Stimulated activated naive CD8-positive, alpha-beta T cell treated with anti-CD3 and anti-CD28 coated beads, Interleukin-15, amount 100 ng/mL, for 72 hours (primary cell): ENCODE measurements around the gene NTM.

Experiments
- ATAC-seq: fragments of 150-1000 bp; cut with Tn5 transposase; 2 replicates; pipeline ENCODE4 v1.10.0; 2021; ENCODE audit warnings: mild to moderate bottlenecking, moderate library complexity
- DNase-seq, 2 donors: peaks; one replicate each; pipeline ENCODE4 v3.0.0; 2021 to 2022
- H3K27ac Mint-ChIP-seq, 2 donors: one replicate each; pipeline ENCODE4 v1.8.0; 2022; ENCODE audit warnings: mild to moderate bottlenecking in 2 of 2, mixed read lengths in 2 of 2, moderate library complexity in 2 of 2
- H3K27me3 Mint-ChIP-seq: one replicate; pipeline ENCODE4 v1.8.0; 2022; ENCODE audit warnings: mixed read lengths
- H3K4me1 Mint-ChIP-seq: one replicate; pipeline ENCODE4 v1.8.0; 2022; ENCODE audit warnings: mild to moderate bottlenecking, mixed read lengths
- H3K4me3 Mint-ChIP-seq, 2 donors: one replicate each; pipeline ENCODE4 v1.8.0; 2022; ENCODE audit warnings: mild to moderate bottlenecking in 2 of 2, mixed read lengths in 2 of 2, moderate library complexity in 1 of 2
- H3K9me3 Mint-ChIP-seq, 2 donors: one replicate each; pipeline ENCODE4 v1.8.0; 2022; ENCODE audit warnings: mixed read lengths in 2 of 2

NTM gene

GRCh38 chr11:131744847-131745246 lies 374.4 kb downstream of the NTM start:
- ATAC-seq: no peak
- no peak overlapping the region for H3K27ac Mint-ChIP-seq
- no peaks in the 10 kb centered on the region for H3K4me1 Mint-ChIP-seq
- H3K9me3 Mint-ChIP-seq: no peaks in the 10 kb centered on the region
- H3K27me3 Mint-ChIP-seq: peaks cover 13% of the 10 kb centered on the region
- no peak for DNase-seq
- H3K4me3 Mint-ChIP-seq: no peak overlapping the region

GRCh38 chr11:131745405-131745804 lies 375.0 kb downstream of the NTM start:
- ATAC-seq (no peak), DNase-seq (no peak)
- H3K27ac Mint-ChIP-seq: no peak overlapping the region
- H3K9me3 Mint-ChIP-seq: no peaks in the 10 kb centered on the region
- peaks cover 18% of the 10 kb centered on the region for H3K27me3 Mint-ChIP-seq
- no peak overlapping the region for H3K4me3 Mint-ChIP-seq
- no peaks in the 10 kb centered on the region for H3K4me1 Mint-ChIP-seq

GRCh38 chr11:131746201-131746600 lies 375.8 kb downstream of the NTM start:
- H3K27ac Mint-ChIP-seq: no peak overlapping the region
- no peak for DNase-seq
- no peak for ATAC-seq
- no peaks in the 10 kb centered on the region for H3K9me3 Mint-ChIP-seq
- no peak overlapping the region for H3K4me3 Mint-ChIP-seq
- no peaks in the 10 kb centered on the region for H3K4me1 Mint-ChIP-seq
- peaks cover 15% of the 10 kb centered on the region for H3K27me3 Mint-ChIP-seq

GRCh38 chr11:131748151-131749050 lies 378.0 kb downstream of the NTM start:
- peak; percentile 12 to 20 for DNase-seq
- ATAC-seq: no peak
- no peaks in the 10 kb centered on the region for H3K9me3 Mint-ChIP-seq
- H3K27ac Mint-ChIP-seq: no peak overlapping the region
- no peaks in the 10 kb centered on the region for H3K4me1 Mint-ChIP-seq
- peaks cover 15% of the 10 kb centered on the region for H3K27me3 Mint-ChIP-seq
- H3K4me3 Mint-ChIP-seq: no peak overlapping the region

- H3K27ac Mint-ChIP-seq: no peak overlapping the region
- H3K4me3 Mint-ChIP-seq: no peak overlapping the region
- ATAC-seq (no peak), DNase-seq (no peak)
- peaks cover 15% of the 10 kb centered on the region for H3K27me3 Mint-ChIP-seq
- H3K4me1 Mint-ChIP-seq: no peaks in the 10 kb centered on the region
- H3K9me3 Mint-ChIP-seq: no peaks in the 10 kb centered on the region
Observed at GRCh38 chr11:131749101-131749500, 378.7 kb downstream of the NTM start.

GRCh38 chr11:131750152-131750551 lies 379.7 kb downstream of the NTM start:
- DNase-seq (no peak), ATAC-seq (no peak)
- H3K9me3 Mint-ChIP-seq: peaks cover 4 to 5% of the 10 kb centered on the region in 2 donors
- no peak overlapping the region for H3K27ac Mint-ChIP-seq
- peaks cover 15% of the 10 kb centered on the region for H3K27me3 Mint-ChIP-seq
- no peak overlapping the region for H3K4me3 Mint-ChIP-seq
- H3K4me1 Mint-ChIP-seq: no peaks in the 10 kb centered on the region

- no peaks in the 10 kb centered on the region for H3K4me1 Mint-ChIP-seq
- ATAC-seq: no peak
Observed at GRCh38 chr11:131750692-131751091, 380.3 kb downstream of the NTM start.

GRCh38 chr11:131754671-131755070 lies 384.3 kb downstream of the NTM start:
- Mint-ChIP-seq H3K4me1 (no peaks in the 10 kb centered on the region), H3K9me3 (peaks cover 4 to 5% of the 10 kb centered on the region in 2 donors), H3K4me3 (no peak overlapping the region), H3K27me3 (peaks cover 10% of the 10 kb centered on the region), H3K27ac (peak overlapping the region in 1 of 2 donors; percentile 28)
- ATAC-seq (no peak), DNase-seq (no peak)

More at GRCh38 chr11:131750692-131751091, 380.3 kb downstream of the NTM start:
- no peak for DNase-seq
- Mint-ChIP-seq H3K27me3 (peaks cover 15% of the 10 kb centered on the region), H3K9me3 (peaks cover 4 to 5% of the 10 kb centered on the region in 2 donors), H3K27ac (no peak overlapping the region), H3K4me3 (no peak overlapping the region)

GRCh38 chr11:131756479-131757110 lies 386.2 kb downstream of the NTM start:
- no peak overlapping the region for H3K4me3 Mint-ChIP-seq
- H3K27me3 Mint-ChIP-seq: no peaks in the 10 kb centered on the region
- no peak for ATAC-seq
- DNase-seq: no peak
- no peaks in the 10 kb centered on the region for H3K4me1 Mint-ChIP-seq
- H3K9me3 Mint-ChIP-seq: peaks cover 4 to 5% of the 10 kb centered on the region in 2 donors
- peak overlapping the region in 1 of 2 donors; percentile 42 for H3K27ac Mint-ChIP-seq

GRCh38 chr11:131758726-131759125 lies 388.3 kb downstream of the NTM start:
- Mint-ChIP-seq H3K27ac (no peak overlapping the region), H3K4me3 (no peak overlapping the region), H3K4me1 (no peaks in the 10 kb centered on the region), H3K9me3 (peaks cover 4 to 5% of the 10 kb centered on the region in 2 donors), H3K27me3 (no peaks in the 10 kb centered on the region)
- no peak for DNase-seq
- ATAC-seq: no peak

- DNase-seq (no peak), ATAC-seq (no peak)
- no peak overlapping the region for H3K4me3 Mint-ChIP-seq
- H3K4me1 Mint-ChIP-seq: no peaks in the 10 kb centered on the region
- no peaks in the 10 kb centered on the region for H3K27me3 Mint-ChIP-seq
- H3K9me3 Mint-ChIP-seq: peaks cover 4 to 5% of the 10 kb centered on the region in 2 donors
- no peak overlapping the region for H3K27ac Mint-ChIP-seq
Observed at GRCh38 chr11:131759140-131759539, 388.7 kb downstream of the NTM start.

- Mint-ChIP-seq H3K4me3 (no peak overlapping the region), H3K27ac (no peak overlapping the region), H3K9me3 (no peaks in the 10 kb centered on the region), H3K4me1 (no peaks in the 10 kb centered on the region), H3K27me3 (no peaks in the 10 kb centered on the region)
- DNase-seq: no peak
- ATAC-seq: no peak
Observed at GRCh38 chr11:131760091-131761061, 390.0 kb downstream of the NTM start.

GRCh38 chr11:131762346-131763110 lies 392.1 kb downstream of the NTM start:
- no peak for DNase-seq
- no peak overlapping the region for H3K27ac Mint-ChIP-seq
- H3K4me1 Mint-ChIP-seq: no peaks in the 10 kb centered on the region
- H3K27me3 Mint-ChIP-seq: no peaks in the 10 kb centered on the region
- H3K4me3 Mint-ChIP-seq: no peak overlapping the region
- ATAC-seq: no peak
- H3K9me3 Mint-ChIP-seq: no peaks in the 10 kb centered on the region

GRCh38 chr11:131763193-131763890 lies 392.9 kb downstream of the NTM start:
- no peak for ATAC-seq
- H3K27ac Mint-ChIP-seq: no peak overlapping the region
- no peaks in the 10 kb centered on the region for H3K4me1 Mint-ChIP-seq
- H3K9me3 Mint-ChIP-seq: no peaks in the 10 kb centered on the region
- H3K4me3 Mint-ChIP-seq: no peak overlapping the region
- DNase-seq: no peak
- no peaks in the 10 kb centered on the region for H3K27me3 Mint-ChIP-seq
